Calu3 (cell line): ENCODE measurements around the gene GTPBP3. TPM values are rescaled to one million over a fixed set of nuclear protein-coding genes. Genes with fewer than 3 reads are reported as not detected.

Experiments used
- BruUV-seq: library from RNA; stranded (reverse); fragments of 400-500 nt; replicated peaks from 2 replicates; lab custom pipeline; 2021; lab: Mats Ljungman, UMichigan
- CTCF ChIA-PET: fragments of 300-600 bp; sonication (Branson Sonifier 250); formaldehyde crosslinking; loops from one replicate; lab custom pipeline; 2022; ENCODE audit warnings: antibody characterized with exemption; lab: Charles Lee
- DNase-seq: peaks from one replicate; pipeline ENCODE4 v3.0.0; 2022
- H3K27ac Mint-ChIP-seq: one replicate; pipeline ENCODE4 v1.8.0; 2022; ENCODE audit warnings: mixed read lengths; ENCODE audit not compliant: unreplicated experiment
- H3K27me3 Mint-ChIP-seq: one replicate; pipeline ENCODE4 v1.8.0; 2022; ENCODE audit warnings: mixed read lengths; ENCODE audit not compliant: unreplicated experiment
- H3K36me3 Mint-ChIP-seq: one replicate; pipeline ENCODE4 v1.8.0; 2022; ENCODE audit warnings: mild to moderate bottlenecking, moderate library complexity, mixed read lengths; ENCODE audit not compliant: insufficient read depth, unreplicated experiment
- H3K4me1 Mint-ChIP-seq: one replicate; pipeline ENCODE4 v1.8.0; 2022; ENCODE audit warnings: mild to moderate bottlenecking, low read depth, mixed read lengths; ENCODE audit not compliant: unreplicated experiment
- H3K4me3 Mint-ChIP-seq: one replicate; pipeline ENCODE4 v1.8.0; 2022; ENCODE audit warnings: mild to moderate bottlenecking, low read depth, moderate library complexity, mixed read lengths; ENCODE audit not compliant: unreplicated experiment
- H3K9me3 Mint-ChIP-seq: one replicate; pipeline ENCODE4 v1.8.0; 2022; ENCODE audit warnings: low read depth, mixed read lengths; ENCODE audit not compliant: unreplicated experiment
- CTCF ChIP-seq: fragments of 200-600 bp; IDR thresholded peaks from one replicate; pipeline ENCODE4 v1.8.0; 2022; ENCODE audit warnings: antibody characterized with exemption; ENCODE audit not compliant: unreplicated experiment
- intact Hi-C: fragments of 100-400 bp; cut with micrococcal nuclease; formaldehyde crosslinking; loops from one replicate; pipeline ENCODE4 v1.10.0; 2022; ENCODE audit not compliant: unreplicated experiment
- total RNA-seq: library from RNA; stranded (reverse); gene quantifications from 2 replicates; pipeline ENCODE4 v1.2.3, GENCODE V29; 2022

Gene GTPBP3
- total RNA-seq, 1 experiment from 2014 or later = 40.9 TPM

DNA sequence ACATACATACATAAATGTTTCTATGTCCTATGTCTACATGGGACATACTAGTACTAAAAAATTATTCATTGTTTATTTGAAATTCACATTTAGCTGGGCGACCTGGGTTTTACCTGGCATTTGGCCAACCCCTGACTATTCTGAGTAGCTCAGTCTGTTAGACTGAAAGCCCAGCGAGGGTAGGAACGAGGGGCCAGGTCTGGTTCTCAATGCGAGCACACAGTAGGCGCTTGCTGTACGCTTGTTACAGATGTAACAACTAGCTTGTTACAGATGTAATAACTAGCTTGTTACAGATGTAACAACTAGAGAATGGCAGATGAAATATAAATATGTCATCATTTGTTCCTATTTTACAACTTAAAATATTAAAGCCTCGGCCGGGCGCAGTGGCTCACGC, 1.8 kb upstream of the GTPBP3 start:
- peaks cover 47% of the 10 kb centered on the region for H3K36me3 Mint-ChIP-seq
- intact Hi-C loops = no loop called here
- H3K27ac Mint-ChIP-seq = no peak overlapping the region
- H3K27me3 Mint-ChIP-seq = no peaks in the 10 kb centered on the region
- no peak for TF ChIP-seq CTCF
- DNase-seq = no peak
- no peaks in the 10 kb centered on the region for H3K9me3 Mint-ChIP-seq
- H3K4me3 Mint-ChIP-seq = no peak overlapping the region
- no peaks in the 10 kb centered on the region for H3K4me1 Mint-ChIP-seq
- CTCF ChIA-PET = no interaction called here
- no TSS peak for BruUV-seq

DNA sequence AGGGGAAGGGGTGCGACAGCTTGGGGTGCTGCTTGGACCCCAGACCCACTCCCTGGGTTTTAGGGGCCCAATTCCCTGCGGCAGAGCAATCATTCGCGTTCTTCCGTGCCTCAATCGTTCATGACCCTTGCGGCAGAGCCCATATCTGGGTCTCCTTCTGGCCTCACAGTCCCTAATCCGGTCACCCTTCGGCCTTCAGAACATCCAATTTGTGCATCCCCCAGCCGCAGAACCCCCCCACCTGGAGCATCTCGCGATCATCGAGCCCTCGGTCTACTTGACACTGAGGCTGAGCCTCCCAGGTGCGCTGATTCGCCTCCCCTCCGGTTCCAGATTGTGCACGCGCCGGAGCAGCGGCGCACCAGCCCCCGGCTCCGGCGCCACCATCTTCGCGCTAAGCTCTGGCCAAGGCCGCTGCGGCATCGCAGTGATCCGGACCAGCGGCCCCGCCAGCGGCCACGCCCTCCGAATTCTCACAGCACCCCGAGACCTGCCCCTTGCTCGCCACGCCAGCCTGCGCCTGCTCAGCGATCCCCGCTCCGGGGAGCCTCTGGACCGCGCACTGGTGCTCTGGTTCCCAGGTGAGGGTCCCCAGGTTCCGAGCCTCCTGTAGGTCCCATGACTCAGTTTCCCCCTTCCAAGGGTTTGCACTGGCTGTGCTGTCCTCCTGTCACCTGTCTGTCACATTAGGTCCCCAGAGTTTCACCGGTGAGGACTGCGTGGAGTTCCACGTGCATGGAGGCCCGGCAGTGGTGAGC, 501 bp downstream of the GTPBP3 start:
- TSS peak; percentile 37 for BruUV-seq
- no peaks in the 10 kb centered on the region for H3K4me1 Mint-ChIP-seq

DNA sequence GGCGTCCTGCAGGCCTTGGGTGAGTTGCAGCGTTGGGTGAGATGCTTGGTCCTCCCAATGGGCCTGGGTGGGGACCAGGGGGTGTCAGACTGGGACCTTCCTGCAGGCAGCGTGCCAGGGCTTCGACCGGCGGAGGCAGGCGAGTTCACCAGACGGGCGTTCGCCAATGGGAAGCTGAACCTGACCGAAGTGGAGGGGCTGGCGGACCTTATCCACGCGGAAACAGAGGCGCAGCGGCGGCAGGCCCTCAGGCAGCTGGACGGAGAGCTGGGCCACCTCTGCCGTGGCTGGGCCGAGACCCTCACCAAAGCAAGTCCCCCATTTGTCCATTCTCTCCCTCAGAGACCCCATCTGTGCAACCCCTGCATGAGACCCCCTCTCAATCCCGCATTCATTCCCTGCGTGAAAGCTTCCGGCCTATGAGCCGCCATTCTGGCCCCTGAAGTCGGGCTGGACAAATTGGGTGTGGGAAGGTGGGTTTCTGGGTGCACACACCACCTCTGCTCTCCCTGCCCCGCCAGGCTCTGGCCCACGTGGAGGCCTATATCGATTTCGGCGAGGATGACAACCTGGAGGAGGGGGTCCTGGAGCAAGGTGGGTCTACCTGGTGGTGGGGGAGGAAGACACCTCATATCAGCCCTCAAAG, 1.2 kb downstream of the GTPBP3 start:
- Mint-ChIP-seq H3K27ac (no peak overlapping the region), H3K4me1 (no peaks in the 10 kb centered on the region), H3K36me3 (peaks cover 47% of the 10 kb centered on the region), H3K4me3 (peak overlapping the region; percentile 79), H3K27me3 (no peaks in the 10 kb centered on the region), H3K9me3 (no peaks in the 10 kb centered on the region)
- no TSS peak for BruUV-seq
- no peak for DNase-seq
- intact Hi-C loops = no loop called here
- TF ChIP-seq CTCF = no peak
- CTCF ChIA-PET = no interaction called here

More for the DNA sequence above, 501 bp downstream of the GTPBP3 start:
- Mint-ChIP-seq H3K27me3 (no peaks in the 10 kb centered on the region), H3K27ac (peak overlapping the region; percentile 82), H3K9me3 (no peaks in the 10 kb centered on the region), H3K4me3 (peak overlapping the region; percentile 79), H3K36me3 (peaks cover 48% of the 10 kb centered on the region)
- peak; percentile 21 for DNase-seq
- CTCF ChIA-PET = no interaction called here
- intact Hi-C loops = no loop called here
- no peak for TF ChIP-seq CTCF

DNA sequence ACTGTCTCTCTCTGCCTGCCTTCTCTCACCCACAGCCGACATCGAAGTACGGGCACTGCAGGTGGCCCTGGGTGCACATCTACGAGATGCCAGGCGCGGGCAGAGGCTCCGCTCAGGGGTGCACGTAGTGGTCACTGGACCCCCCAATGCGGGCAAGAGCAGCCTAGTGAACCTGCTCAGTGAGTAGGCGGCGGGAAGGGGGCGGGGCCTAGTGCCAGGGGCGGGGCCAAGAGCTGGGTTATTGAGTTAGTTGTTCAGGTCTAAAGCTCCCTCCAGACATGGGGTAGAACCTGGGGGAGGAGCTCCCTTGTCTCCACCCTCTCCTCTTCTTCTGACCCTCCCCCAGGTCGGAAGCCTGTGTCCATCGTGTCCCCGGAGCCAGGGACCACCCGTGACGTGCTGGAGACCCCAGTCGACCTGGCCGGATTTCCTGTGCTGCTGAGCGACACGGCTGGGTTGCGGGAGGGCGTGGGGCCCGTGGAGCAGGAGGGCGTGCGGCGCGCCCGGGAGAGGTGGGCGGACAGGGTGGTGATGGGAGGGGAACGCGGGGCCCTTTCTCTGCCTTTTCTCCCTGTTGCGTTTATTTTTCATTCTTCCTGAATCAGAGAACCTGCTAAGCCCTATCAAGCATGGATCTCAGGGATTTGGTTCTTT, 1.9 kb downstream of the GTPBP3 start:
- Mint-ChIP-seq H3K4me1 (no peaks in the 10 kb centered on the region), H3K4me3 (no peak overlapping the region), H3K36me3 (peaks cover 41% of the 10 kb centered on the region), H3K27ac (no peak overlapping the region), H3K9me3 (no peaks in the 10 kb centered on the region), H3K27me3 (no peaks in the 10 kb centered on the region)
- intact Hi-C loops = no loop called here
- CTCF ChIA-PET = no interaction called here
- no peak for TF ChIP-seq CTCF
- DNase-seq = peak; percentile 17
- BruUV-seq = no TSS peak
